ENCODE data around the gene HIVEP2. TPM values are rescaled to one million over a fixed set of nuclear protein-coding genes. Genes with fewer than 3 reads are reported as not detected.

Gene HIVEP2
- total RNA-seq, 2 experiments from 2014 or later: 48.4 to 48.6 TPM

GRCh38 chr6:142913511-142914047 lies 31.4 kb downstream of the HIVEP2 start:
- peak; percentile 42 for TF ChIP-seq CTCF (IDR thresholded peaks at IDR 0.05)
- CTCF ChIA-PET: interaction anchor here (0.7 to 1.3 kb wide), 5 partner anchors 8 to 45 kb away, joined by 3 to 5 read pairs (median 3); no protein-coding TSS in a partner anchor
- intact Hi-C loops (cut with DNase I, micrococcal nuclease): loop anchor here in 1 of 2 experiments (1.0 to 2.0 kb wide), 3 partner anchors 11 to 29 kb away; no protein-coding TSS in a partner anchor
- Histone ChIP-seq H3K36me3 (ENCODE audit: insufficient read depth, low read length) (peaks cover 3% of the 10 kb centered on the region), H3K9me3 (ENCODE audit: control insufficient read depth in 1 of 2, insufficient read depth in 1 of 2, low read length in 2 of 2) (no peaks in the 10 kb centered on the region), H3K4me1 (ENCODE audit: insufficient read depth, low read length) (peaks cover 63% of the 10 kb centered on the region), H3K27me3 (ENCODE audit: control insufficient read depth in 1 of 2, insufficient read depth in 2 of 2, low read length in 2 of 2) (no peaks in the 10 kb centered on the region), H3K4me3 (ENCODE audit: low read length) (peak overlapping the region; percentile 41), H3K27ac (ENCODE audit: low read depth in 1 of 2, low read length in 2 of 2) (peak overlapping the region; percentile 88 to 90)
- no peaks in the 10 kb centered on the region for H3K9me3 Mint-ChIP-seq
- H3K36me3 Mint-ChIP-seq (ENCODE audit: low read depth): peaks cover 3% of the 10 kb centered on the region
- H3K27ac Mint-ChIP-seq: peak overlapping the region; percentile 96
- POLR2A ChIA-PET: interaction anchor here (0.6 to 7.9 kb wide), 10 partner anchors 8 to 57 kb away, joined by 3 to 79 read pairs (median 6); partner anchors contain the start of gene HIVEP2
- peak; percentile 93 for ATAC-seq (ENCODE audit: poor library complexity)
- H3K27me3 Mint-ChIP-seq: no peaks in the 10 kb centered on the region
- H3K4me1 Mint-ChIP-seq (ENCODE audit: low read depth): peaks cover 89% of the 10 kb centered on the region
- peak; percentile 51 to 91 (median 64) for DNase-seq
- peak overlapping the region; percentile 88 for H3K4me3 Mint-ChIP-seq

GRCh38 chr6:142913036-142913510 lies 31.9 kb downstream of the HIVEP2 start:
- ATAC-seq (ENCODE audit: poor library complexity) (peak; percentile 33), DNase-seq (peak in 3 of 14 experiments; percentile 51 to 67 (median 66))
- CTCF ChIA-PET: interaction anchor here (0.7 to 1.3 kb wide), 3 partner anchors 8 to 44 kb away, joined by 3 to 5 read pairs (median 3); no protein-coding TSS in a partner anchor
- Histone ChIP-seq H3K9me3 (ENCODE audit: control insufficient read depth in 1 of 2, insufficient read depth in 1 of 2, low read length in 2 of 2) (no peaks in the 10 kb centered on the region), H3K27me3 (ENCODE audit: control insufficient read depth in 1 of 2, insufficient read depth in 2 of 2, low read length in 2 of 2) (no peaks in the 10 kb centered on the region), H3K36me3 (ENCODE audit: insufficient read depth, low read length) (no peaks in the 10 kb centered on the region), H3K4me3 (ENCODE audit: low read length) (peak overlapping the region; percentile 41), H3K4me1 (ENCODE audit: insufficient read depth, low read length) (peaks cover 59% of the 10 kb centered on the region), H3K27ac (ENCODE audit: low read depth in 1 of 2, low read length in 2 of 2) (peak overlapping the region; percentile 88 to 90)
- intact Hi-C loops (cut with DNase I, micrococcal nuclease): loop anchor here in 1 of 2 experiments (1.0 to 2.0 kb wide), 3 partner anchors 11 to 28 kb away; no protein-coding TSS in a partner anchor
- no peak for TF ChIP-seq CTCF (IDR thresholded peaks at IDR 0.05)
- H3K4me1 Mint-ChIP-seq (ENCODE audit: low read depth): peaks cover 89% of the 10 kb centered on the region
- peaks cover 3% of the 10 kb centered on the region for H3K36me3 Mint-ChIP-seq (ENCODE audit: low read depth)
- no peaks in the 10 kb centered on the region for H3K27me3 Mint-ChIP-seq
- no peaks in the 10 kb centered on the region for H3K9me3 Mint-ChIP-seq
- POLR2A ChIA-PET: interaction anchor here (1.0 to 7.9 kb wide), 8 partner anchors 8 to 56 kb away, joined by 3 to 79 read pairs (median 6); partner anchors contain the start of gene HIVEP2
- peak overlapping the region; percentile 96 for H3K27ac Mint-ChIP-seq
- peak overlapping the region; percentile 88 for H3K4me3 Mint-ChIP-seq

GRCh38 chr6:142912125-142912524 lies 32.9 kb downstream of the HIVEP2 start:
- H3K4me3 ChIP-seq (ENCODE audit: low read length): no peak overlapping the region
- ATAC-seq (ENCODE audit: poor library complexity): no peak
- TF ChIP-seq CTCF (IDR thresholded peaks at IDR 0.05): no peak
- no peaks in the 10 kb centered on the region for H3K9me3 ChIP-seq (ENCODE audit: control insufficient read depth in 1 of 2, insufficient read depth in 1 of 2, low read length in 2 of 2)
- no peaks in the 10 kb centered on the region for H3K36me3 ChIP-seq (ENCODE audit: insufficient read depth, low read length)
- no peak for DNase-seq
- peak overlapping the region; percentile 88 for H3K4me3 Mint-ChIP-seq
- H3K27me3 Mint-ChIP-seq: no peaks in the 10 kb centered on the region
- H3K4me1 ChIP-seq (ENCODE audit: insufficient read depth, low read length): peaks cover 56% of the 10 kb centered on the region
- CTCF ChIA-PET: interaction anchor here (1.2 kb wide), 1 partner anchor 44 kb away, joined by 3 read pairs; no protein-coding TSS in a partner anchor
- H3K36me3 Mint-ChIP-seq (ENCODE audit: low read depth): peaks cover 11% of the 10 kb centered on the region
- POLR2A ChIA-PET: interaction anchor here (3.9 to 7.9 kb wide), 2 partner anchors 9 to 15 kb away, joined by 20 to 79 read pairs; no protein-coding TSS in a partner anchor
- H3K27me3 ChIP-seq (ENCODE audit: control insufficient read depth in 1 of 2, insufficient read depth in 2 of 2, low read length in 2 of 2): no peaks in the 10 kb centered on the region
- H3K27ac Mint-ChIP-seq: peak overlapping the region; percentile 96
- H3K27ac ChIP-seq (ENCODE audit: low read depth in 1 of 2, low read length in 2 of 2): peak overlapping the region; percentile 88 to 90
- intact Hi-C loops (cut with DNase I, micrococcal nuclease): loop anchor here in 1 of 2 experiments (2.0 kb wide), 2 partner anchors 15 to 27 kb away; no protein-coding TSS in a partner anchor
- H3K4me1 Mint-ChIP-seq (ENCODE audit: low read depth): peaks cover 97% of the 10 kb centered on the region
- H3K9me3 Mint-ChIP-seq: no peaks in the 10 kb centered on the region
